ENCODE data around the gene ZNF343. TPM values are rescaled to one million over a fixed set of nuclear protein-coding genes. Genes with fewer than 3 reads are reported as not detected.

Gene ZNF343
- total and polyA plus RNA-seq, 2 experiments from 2014 or later = 2.4 to 6.4 TPM

DNA sequence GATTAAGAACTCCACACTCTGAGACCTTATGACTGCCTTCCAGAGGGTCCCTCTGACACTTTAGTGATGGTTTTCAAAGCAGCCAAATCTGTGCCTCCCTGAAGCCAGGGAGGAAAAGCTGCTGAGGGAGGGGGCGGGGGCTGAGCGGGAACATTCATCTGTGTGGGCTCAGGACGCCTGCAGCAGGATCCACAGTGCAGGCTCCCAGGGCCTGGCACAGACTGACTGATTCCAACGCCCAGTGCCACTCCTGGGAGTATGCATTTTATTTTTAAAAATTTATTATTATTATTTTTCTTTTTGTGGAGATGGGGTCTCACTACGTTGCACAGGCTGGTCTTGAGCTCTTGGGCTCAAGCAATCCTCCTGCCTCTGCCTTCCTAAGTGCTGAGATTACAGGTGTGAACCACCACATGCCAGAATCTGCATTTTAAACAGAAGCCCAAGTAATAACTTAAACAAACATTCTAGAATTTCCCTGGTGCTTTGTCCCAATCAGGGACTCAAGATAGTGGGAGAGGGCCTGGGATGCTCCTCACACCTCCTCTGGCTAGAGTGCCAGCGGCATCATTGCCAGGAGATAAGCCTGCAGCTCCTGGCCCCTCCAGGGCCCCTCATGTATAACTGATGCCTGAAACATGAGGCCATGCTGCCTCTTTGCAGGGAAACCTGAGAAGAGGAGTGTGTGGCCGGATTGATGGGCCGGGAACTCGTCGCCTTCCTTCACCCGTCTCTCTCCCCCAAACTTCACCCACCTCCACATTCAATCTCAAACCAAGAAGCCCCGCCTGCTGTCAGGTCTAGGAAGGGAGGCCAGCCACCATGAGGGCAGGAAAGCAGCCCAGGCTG, 27.2 kb upstream of the ZNF343 start (continued):
- TF ChIP-seq, protein P1, sequence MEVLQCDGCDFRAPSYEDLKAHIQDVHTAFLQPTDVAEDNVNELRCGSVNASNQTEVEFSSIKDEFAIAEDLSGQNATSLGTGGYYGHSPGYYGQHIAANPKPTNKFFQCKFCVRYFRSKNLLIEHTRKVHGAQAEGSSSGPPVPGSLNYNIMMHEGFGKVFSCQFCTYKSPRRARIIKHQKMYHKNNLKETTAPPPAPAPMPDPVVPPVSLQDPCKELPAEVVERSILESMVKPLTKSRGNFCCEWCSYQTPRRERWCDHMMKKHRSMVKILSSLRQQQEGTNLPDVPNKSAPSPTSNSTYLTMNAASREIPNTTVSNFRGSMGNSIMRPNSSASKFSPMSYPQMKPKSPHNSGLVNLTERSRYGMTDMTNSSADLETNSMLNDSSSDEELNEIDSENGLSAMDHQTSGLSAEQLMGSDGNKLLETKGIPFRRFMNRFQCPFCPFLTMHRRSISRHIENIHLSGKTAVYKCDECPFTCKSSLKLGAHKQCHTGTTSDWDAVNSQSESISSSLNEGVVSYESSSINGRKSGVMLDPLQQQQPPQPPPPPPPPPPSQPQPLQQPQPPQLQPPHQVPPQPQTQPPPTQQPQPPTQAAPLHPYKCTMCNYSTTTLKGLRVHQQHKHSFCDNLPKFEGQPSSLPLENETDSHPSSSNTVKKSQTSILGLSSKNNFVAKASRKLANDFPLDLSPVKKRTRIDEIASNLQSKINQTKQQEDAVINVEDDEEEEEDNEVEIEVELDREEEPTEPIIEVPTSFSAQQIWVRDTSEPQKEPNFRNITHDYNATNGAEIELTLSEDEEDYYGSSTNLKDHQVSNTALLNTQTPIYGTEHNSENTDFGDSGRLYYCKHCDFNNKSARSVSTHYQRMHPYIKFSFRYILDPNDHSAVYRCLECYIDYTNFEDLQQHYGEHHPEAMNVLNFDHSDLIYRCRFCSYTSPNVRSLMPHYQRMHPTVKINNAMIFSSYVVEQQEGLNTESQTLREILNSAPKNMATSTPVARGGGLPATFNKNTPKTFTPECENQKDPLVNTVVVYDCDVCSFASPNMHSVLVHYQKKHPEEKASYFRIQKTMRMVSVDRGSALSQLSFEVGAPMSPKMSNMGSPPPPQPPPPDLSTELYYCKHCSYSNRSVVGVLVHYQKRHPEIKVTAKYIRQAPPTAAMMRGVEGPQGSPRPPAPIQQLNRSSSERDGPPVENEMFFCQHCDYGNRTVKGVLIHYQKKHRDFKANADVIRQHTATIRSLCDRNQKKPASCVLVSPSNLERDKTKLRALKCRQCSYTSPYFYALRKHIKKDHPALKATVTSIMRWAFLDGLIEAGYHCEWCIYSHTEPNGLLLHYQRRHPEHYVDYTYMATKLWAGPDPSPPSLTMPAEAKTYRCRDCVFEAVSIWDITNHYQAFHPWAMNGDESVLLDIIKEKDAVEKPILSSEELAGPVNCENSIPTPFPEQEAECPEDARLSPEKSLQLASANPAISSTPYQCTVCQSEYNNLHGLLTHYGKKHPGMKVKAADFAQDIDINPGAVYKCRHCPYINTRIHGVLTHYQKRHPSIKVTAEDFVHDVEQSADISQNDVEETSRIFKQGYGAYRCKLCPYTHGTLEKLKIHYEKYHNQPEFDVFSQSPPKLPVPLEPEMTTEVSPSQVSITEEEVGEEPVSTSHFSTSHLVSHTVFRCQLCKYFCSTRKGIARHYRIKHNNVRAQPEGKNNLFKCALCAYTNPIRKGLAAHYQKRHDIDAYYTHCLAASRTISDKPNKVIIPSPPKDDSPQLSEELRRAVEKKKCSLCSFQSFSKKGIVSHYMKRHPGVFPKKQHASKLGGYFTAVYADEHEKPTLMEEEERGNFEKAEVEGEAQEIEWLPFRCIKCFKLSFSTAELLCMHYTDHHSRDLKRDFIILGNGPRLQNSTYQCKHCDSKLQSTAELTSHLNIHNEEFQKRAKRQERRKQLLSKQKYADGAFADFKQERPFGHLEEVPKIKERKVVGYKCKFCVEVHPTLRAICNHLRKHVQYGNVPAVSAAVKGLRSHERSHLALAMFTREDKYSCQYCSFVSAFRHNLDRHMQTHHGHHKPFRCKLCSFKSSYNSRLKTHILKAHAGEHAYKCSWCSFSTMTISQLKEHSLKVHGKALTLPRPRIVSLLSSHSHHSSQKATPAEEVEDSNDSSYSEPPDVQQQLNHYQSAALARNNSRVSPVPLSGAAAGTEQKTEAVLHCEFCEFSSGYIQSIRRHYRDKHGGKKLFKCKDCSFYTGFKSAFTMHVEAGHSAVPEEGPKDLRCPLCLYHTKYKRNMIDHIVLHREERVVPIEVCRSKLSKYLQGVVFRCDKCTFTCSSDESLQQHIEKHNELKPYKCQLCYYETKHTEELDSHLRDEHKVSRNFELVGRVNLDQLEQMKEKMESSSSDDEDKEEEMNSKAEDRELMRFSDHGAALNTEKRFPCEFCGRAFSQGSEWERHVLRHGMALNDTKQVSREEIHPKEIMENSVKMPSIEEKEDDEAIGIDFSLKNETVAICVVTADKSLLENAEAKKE (CRISPR knock-in tag; IDR thresholded peaks at IDR 0.05) = no peak
- TF ChIP-seq, protein P2, sequence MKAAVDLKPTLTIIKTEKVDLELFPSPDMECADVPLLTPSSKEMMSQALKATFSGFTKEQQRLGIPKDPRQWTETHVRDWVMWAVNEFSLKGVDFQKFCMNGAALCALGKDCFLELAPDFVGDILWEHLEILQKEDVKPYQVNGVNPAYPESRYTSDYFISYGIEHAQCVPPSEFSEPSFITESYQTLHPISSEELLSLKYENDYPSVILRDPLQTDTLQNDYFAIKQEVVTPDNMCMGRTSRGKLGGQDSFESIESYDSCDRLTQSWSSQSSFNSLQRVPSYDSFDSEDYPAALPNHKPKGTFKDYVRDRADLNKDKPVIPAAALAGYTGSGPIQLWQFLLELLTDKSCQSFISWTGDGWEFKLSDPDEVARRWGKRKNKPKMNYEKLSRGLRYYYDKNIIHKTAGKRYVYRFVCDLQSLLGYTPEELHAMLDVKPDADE (IDR thresholded peaks at IDR 0.05) = no peak
- TF ChIP-seq JUNB (IDR thresholded peaks at IDR 0.05; ENCODE audit: unreplicated experiment) = no peak
- TF ChIP-seq ZNF331 (CRISPR knock-in tag; IDR thresholded peaks at IDR 0.05; ENCODE audit: low read depth) = no peak
- no peak for TF ChIP-seq EZH2phosphoT487 (IDR thresholded peaks at IDR 0.05; ENCODE audit: unreplicated experiment)

DNA sequence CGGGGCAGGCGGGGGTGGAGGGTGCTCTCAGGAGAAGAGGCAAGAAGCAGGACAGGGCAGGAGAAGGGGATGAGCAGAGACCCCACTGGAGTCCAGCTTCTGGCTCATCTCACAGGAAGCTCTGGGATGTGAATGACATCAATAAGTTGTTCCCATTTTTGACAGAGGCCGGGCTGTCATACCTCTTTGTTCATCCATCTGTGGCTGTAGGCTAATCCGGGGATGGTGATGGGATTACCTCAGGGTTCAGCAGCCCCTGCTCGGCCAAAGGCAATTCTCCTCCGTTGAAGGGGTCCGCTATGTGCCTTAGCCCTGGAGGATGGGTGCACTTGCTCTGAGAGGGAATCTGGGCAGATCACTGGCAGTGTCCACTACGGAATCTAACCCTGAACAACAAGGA, 24.4 kb upstream of the ZNF343 start:
- Mint-ChIP-seq H3K4me3 (no peak overlapping the region), H3K27me3 (ENCODE audit: insufficient read depth, low read depth, poor library complexity) (peaks cover 22% of the 10 kb centered on the region)
- H3K27ac ChIP-seq (ENCODE audit: low read depth) = no peak overlapping the region
- TF ChIP-seq STAT1 (IDR thresholded peaks at IDR 0.05; ENCODE audit: unreplicated experiment) (no peak), JUNB (IDR thresholded peaks at IDR 0.05; ENCODE audit: unreplicated experiment) (no peak), EZH2 (IDR thresholded peaks at IDR 0.05; ENCODE audit: low read depth, unreplicated experiment) (no peak)
- TF ChIP-seq, protein P1 (CRISPR knock-in tag; IDR thresholded peaks at IDR 0.05) = no peak

More for the DNA sequence above, 24.4 kb upstream of the ZNF343 start:
- no peaks in the 10 kb centered on the region for H3K36me3 Mint-ChIP-seq (ENCODE audit: low read depth)
- no peak overlapping the region for H3K4me3 ChIP-seq
- H3K36me3 ChIP-seq (ENCODE audit: insufficient read depth) = no peaks in the 10 kb centered on the region
- H3K79me2 ChIP-seq (replicated peaks; ENCODE audit: insufficient read depth) = no peaks in the 10 kb centered on the region
- H3F3A ChIP-seq (replicated peaks; ENCODE audit: low read depth) = no peaks in the 10 kb centered on the region
- H3K9me3 Mint-ChIP-seq = no peaks in the 10 kb centered on the region; the same call in 2 of the 3 replicates
- DNase-seq (ENCODE audit: low spot score) (no peak), ATAC-seq (no peak)
- no peak overlapping the region for H2AFZ ChIP-seq
- H3K27me3 ChIP-seq (ENCODE audit: insufficient read depth) = peaks cover 12% of the 10 kb centered on the region; the same call in 1 of the 2 replicates
- no peaks in the 10 kb centered on the region for H4K20me1 ChIP-seq (replicated peaks; ENCODE audit: insufficient read depth)
- peaks cover 9% of the 10 kb centered on the region for H3K4me1 ChIP-seq (ENCODE audit: insufficient read depth)
- no peaks in the 10 kb centered on the region for H3K9me2 ChIP-seq (ENCODE audit: insufficient read depth)
- H3K4me1 Mint-ChIP-seq = peaks cover 14% of the 10 kb centered on the region
- no peak overlapping the region for H3K4me2 ChIP-seq
- H3K27ac Mint-ChIP-seq = no peak overlapping the region
